ENCODE data around the gene BCL11A.

The BCL11A gene

DNA sequence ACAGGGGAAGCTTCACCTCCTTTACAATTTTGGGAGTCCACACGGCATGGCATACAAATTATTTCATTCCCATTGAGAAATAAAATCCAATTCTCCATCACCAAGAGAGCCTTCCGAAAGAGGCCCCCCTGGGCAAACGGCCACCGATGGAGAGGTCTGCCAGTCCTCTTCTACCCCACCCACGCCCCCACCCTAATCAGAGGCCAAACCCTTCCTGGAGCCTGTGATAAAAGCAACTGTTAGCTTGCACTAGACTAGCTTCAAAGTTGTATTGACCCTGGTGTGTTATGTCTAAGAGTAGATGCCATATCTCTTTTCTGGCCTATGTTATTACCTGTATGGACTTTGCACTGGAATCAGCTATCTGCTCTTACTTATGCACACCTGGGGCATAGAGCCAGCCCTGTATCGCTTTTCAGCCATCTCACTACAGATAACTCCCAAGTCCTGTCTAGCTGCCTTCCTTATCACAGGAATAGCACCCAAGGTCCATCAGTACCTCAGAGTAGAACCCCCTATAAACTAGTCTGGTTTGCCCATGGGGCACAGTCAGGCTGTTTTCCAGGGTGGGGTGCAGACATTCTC is 58.3 kb downstream of the BCL11A start:
- ATAC-seq: no peak
- TF ChIP-seq ZNF70 (CRISPR knock-in tag; IDR thresholded peaks at IDR 0.05) (no peak), ZC3H10 (CRISPR knock-in tag; IDR thresholded peaks at IDR 0.05) (no peak), ZFP30 (CRISPR knock-in tag; IDR thresholded peaks at IDR 0.05) (no peak), SNAI2 (CRISPR knock-in tag; IDR thresholded peaks at IDR 0.05) (no peak), PPARA (CRISPR knock-in tag; IDR thresholded peaks at IDR 0.05; ENCODE audit: borderline replicate concordance) (no peak), TOX (CRISPR knock-in tag; IDR thresholded peaks at IDR 0.05; ENCODE audit: borderline replicate concordance) (no peak), ISL1 (CRISPR knock-in tag; IDR thresholded peaks at IDR 0.05) (no peak), GLIS3 (CRISPR knock-in tag; IDR thresholded peaks at IDR 0.05) (no peak), ZNF565 (CRISPR knock-in tag; conservative IDR thresholded peaks at IDR 0.05; ENCODE audit: low read depth) (no peak), TCF4 (CRISPR knock-in tag; IDR thresholded peaks at IDR 0.05; ENCODE audit: borderline replicate concordance) (no peak), ZNF8 (CRISPR knock-in tag; IDR thresholded peaks at IDR 0.05) (no peak), RARB (CRISPR knock-in tag; IDR thresholded peaks at IDR 0.05) (no peak)
- TF ChIP-seq, protein P1, sequence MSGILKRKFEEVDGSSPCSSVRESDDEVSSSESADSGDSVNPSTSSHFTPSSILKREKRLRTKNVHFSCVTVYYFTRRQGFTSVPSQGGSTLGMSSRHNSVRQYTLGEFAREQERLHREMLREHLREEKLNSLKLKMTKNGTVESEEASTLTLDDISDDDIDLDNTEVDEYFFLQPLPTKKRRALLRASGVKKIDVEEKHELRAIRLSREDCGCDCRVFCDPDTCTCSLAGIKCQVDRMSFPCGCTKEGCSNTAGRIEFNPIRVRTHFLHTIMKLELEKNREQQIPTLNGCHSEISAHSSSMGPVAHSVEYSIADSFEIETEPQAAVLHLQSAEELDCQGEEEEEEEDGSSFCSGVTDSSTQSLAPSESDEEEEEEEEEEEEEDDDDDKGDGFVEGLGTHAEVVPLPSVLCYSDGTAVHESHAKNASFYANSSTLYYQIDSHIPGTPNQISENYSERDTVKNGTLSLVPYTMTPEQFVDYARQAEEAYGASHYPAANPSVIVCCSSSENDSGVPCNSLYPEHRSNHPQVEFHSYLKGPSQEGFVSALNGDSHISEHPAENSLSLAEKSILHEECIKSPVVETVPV (CRISPR knock-in tag; IDR thresholded peaks at IDR 0.05): no peak
- TF ChIP-seq, protein P2, sequence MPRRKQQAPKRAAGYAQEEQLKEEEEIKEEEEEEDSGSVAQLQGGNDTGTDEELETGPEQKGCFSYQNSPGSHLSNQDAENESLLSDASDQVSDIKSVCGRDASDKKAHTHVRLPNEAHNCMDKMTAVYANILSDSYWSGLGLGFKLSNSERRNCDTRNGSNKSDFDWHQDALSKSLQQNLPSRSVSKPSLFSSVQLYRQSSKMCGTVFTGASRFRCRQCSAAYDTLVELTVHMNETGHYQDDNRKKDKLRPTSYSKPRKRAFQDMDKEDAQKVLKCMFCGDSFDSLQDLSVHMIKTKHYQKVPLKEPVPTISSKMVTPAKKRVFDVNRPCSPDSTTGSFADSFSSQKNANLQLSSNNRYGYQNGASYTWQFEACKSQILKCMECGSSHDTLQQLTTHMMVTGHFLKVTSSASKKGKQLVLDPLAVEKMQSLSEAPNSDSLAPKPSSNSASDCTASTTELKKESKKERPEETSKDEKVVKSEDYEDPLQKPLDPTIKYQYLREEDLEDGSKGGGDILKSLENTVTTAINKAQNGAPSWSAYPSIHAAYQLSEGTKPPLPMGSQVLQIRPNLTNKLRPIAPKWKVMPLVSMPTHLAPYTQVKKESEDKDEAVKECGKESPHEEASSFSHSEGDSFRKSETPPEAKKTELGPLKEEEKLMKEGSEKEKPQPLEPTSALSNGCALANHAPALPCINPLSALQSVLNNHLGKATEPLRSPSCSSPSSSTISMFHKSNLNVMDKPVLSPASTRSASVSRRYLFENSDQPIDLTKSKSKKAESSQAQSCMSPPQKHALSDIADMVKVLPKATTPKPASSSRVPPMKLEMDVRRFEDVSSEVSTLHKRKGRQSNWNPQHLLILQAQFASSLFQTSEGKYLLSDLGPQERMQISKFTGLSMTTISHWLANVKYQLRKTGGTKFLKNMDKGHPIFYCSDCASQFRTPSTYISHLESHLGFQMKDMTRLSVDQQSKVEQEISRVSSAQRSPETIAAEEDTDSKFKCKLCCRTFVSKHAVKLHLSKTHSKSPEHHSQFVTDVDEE (CRISPR knock-in tag; IDR thresholded peaks at IDR 0.05): no peak
- TF ChIP-seq, protein P3, sequence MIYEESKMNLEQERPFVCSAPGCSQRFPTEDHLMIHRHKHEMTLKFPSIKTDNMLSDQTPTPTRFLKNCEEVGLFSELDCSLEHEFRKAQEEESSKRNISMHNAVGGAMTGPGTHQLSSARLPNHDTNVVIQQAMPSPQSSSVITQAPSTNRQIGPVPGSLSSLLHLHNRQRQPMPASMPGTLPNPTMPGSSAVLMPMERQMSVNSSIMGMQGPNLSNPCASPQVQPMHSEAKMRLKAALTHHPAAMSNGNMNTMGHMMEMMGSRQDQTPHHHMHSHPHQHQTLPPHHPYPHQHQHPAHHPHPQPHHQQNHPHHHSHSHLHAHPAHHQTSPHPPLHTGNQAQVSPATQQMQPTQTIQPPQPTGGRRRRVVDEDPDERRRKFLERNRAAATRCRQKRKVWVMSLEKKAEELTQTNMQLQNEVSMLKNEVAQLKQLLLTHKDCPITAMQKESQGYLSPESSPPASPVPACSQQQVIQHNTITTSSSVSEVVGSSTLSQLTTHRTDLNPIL (CRISPR knock-in tag; IDR thresholded peaks at IDR 0.05; ENCODE audit: low read depth): no peak
- TF ChIP-seq, protein P4, sequence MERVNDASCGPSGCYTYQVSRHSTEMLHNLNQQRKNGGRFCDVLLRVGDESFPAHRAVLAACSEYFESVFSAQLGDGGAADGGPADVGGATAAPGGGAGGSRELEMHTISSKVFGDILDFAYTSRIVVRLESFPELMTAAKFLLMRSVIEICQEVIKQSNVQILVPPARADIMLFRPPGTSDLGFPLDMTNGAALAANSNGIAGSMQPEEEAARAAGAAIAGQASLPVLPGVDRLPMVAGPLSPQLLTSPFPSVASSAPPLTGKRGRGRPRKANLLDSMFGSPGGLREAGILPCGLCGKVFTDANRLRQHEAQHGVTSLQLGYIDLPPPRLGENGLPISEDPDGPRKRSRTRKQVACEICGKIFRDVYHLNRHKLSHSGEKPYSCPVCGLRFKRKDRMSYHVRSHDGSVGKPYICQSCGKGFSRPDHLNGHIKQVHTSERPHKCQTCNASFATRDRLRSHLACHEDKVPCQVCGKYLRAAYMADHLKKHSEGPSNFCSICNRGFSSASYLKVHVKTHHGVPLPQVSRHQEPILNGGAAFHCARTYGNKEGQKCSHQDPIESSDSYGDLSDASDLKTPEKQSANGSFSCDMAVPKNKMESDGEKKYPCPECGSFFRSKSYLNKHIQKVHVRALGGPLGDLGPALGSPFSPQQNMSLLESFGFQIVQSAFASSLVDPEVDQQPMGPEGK (CRISPR knock-in tag; IDR thresholded peaks at IDR 0.05; ENCODE audit: borderline replicate concordance): no peak
- TF ChIP-seq, protein P5, sequence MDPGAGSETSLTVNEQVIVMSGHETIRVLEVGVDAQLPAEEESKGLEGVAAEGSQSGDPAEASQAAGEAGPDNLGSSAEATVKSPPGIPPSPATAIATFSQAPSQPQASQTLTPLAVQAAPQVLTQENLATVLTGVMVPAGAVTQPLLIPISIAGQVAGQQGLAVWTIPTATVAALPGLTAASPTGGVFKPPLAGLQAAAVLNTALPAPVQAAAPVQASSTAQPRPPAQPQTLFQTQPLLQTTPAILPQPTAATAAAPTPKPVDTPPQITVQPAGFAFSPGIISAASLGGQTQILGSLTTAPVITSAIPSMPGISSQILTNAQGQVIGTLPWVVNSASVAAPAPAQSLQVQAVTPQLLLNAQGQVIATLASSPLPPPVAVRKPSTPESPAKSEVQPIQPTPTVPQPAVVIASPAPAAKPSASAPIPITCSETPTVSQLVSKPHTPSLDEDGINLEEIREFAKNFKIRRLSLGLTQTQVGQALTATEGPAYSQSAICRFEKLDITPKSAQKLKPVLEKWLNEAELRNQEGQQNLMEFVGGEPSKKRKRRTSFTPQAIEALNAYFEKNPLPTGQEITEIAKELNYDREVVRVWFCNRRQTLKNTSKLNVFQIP (CRISPR knock-in tag; IDR thresholded peaks at IDR 0.05; ENCODE audit: borderline replicate concordance, low read depth): no peak

DNA sequence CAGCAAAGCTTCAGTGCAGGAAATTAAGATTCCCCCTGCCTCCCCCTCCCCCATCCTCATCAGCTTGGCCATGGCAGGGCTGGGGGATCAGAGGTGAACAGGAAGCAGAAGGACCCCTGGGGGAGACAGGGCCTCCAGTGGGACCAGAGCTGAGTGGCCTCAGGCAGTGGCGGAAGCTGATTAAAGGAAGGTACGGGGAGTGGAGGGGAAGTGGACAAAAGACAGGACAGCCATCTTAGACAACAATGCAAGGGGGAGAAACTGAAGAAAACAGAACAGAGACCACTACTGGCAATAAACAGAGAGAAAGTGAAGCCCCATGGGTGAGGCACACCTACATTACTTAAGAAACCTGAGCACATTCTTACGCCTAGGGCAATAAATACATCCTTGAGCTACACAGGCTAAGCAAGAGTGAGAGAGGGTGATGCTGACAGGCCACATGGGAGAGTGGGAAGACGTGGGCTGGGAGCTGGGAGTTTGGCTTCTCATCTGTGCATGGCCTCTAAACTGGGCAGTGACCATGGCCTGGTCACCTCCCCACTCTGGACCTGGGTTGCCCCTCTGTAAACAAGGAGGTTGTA is 59.6 kb downstream of the BCL11A start:
- no peak for ATAC-seq
- no peak for TF ChIP-seq GLIS3 (CRISPR knock-in tag; IDR thresholded peaks at IDR 0.05)
- no peak for TF ChIP-seq ARNTL (CRISPR knock-in tag; IDR thresholded peaks at IDR 0.05; ENCODE audit: borderline replicate concordance, low read depth)
- TF ChIP-seq ESRRG (CRISPR knock-in tag; IDR thresholded peaks at IDR 0.05): no peak
- no peak for TF ChIP-seq ZFP3 (CRISPR knock-in tag; IDR thresholded peaks at IDR 0.05)
- no peak for TF ChIP-seq TCF4 (CRISPR knock-in tag; IDR thresholded peaks at IDR 0.05; ENCODE audit: borderline replicate concordance)
- TF ChIP-seq RARB (CRISPR knock-in tag; IDR thresholded peaks at IDR 0.05): no peak
- TF ChIP-seq, protein P5 (CRISPR knock-in tag; IDR thresholded peaks at IDR 0.05; ENCODE audit: borderline replicate concordance, low read depth): no peak
- TF ChIP-seq PPARA (CRISPR knock-in tag; IDR thresholded peaks at IDR 0.05; ENCODE audit: borderline replicate concordance): no peak
- no peak for TF ChIP-seq BACH2 (CRISPR knock-in tag; IDR thresholded peaks at IDR 0.05; ENCODE audit: borderline replicate concordance)
- no peak for TF ChIP-seq ZFP30 (CRISPR knock-in tag; IDR thresholded peaks at IDR 0.05)
- TF ChIP-seq ZNF565 (CRISPR knock-in tag; conservative IDR thresholded peaks at IDR 0.05; ENCODE audit: low read depth): no peak
- TF ChIP-seq, protein P1 (CRISPR knock-in tag; IDR thresholded peaks at IDR 0.05): no peak
- TF ChIP-seq, protein P3 (CRISPR knock-in tag; IDR thresholded peaks at IDR 0.05; ENCODE audit: low read depth): no peak
- TF ChIP-seq ZNF70 (CRISPR knock-in tag; IDR thresholded peaks at IDR 0.05): no peak
- no peak for TF ChIP-seq ISL1 (CRISPR knock-in tag; IDR thresholded peaks at IDR 0.05)
- TF ChIP-seq, protein P4 (CRISPR knock-in tag; IDR thresholded peaks at IDR 0.05; ENCODE audit: borderline replicate concordance): no peak
- no peak for TF ChIP-seq ZC3H10 (CRISPR knock-in tag; IDR thresholded peaks at IDR 0.05)

Measured in SK-N-SH treated with all-trans-retinoic acid at 6 μM for 48 hours (cell line).